Transverse colon (tissue), 4 donors: ENCODE data around the gene ANAPC7. TPM values are rescaled to one million over a fixed set of nuclear protein-coding genes. Genes with fewer than 3 reads are reported as not detected.
"Not testable (repeated sequence)": the region's sequence is repeated elsewhere in the genome, so short reads cannot be mapped to it uniquely, and the experiment has no call there.

Source experiments
- DNase-seq: peaks from one replicate; pipeline ENCODE4 v3.0.0-alpha.2; 2019
- H3K27ac ChIP-seq, 4 donors: fragments of 200-600 bp; sonication (generic); 2 replicates each; pipeline ENCODE4 v1.5.1; 2016 to 2018; ENCODE audit warnings: inconsistent platforms in 4 of 4
- H3K27me3 ChIP-seq: fragments of 200-600 bp; sonication (generic); 2 replicates; pipeline ENCODE4 v1.5.1; 2017; ENCODE audit warnings: inconsistent platforms
- H3K36me3 ChIP-seq, 4 donors: fragments of 200-600 bp; sonication (generic); 2 replicates each; pipeline ENCODE4 v1.5.1; 2017 to 2019; ENCODE audit warnings: inconsistent platforms in 4 of 4
- H3K4me1 ChIP-seq, 4 donors: fragments of 200-600 bp; sonication (generic); 2 replicates each; pipeline ENCODE4 v1.5.1; 2017 to 2020; ENCODE audit warnings: inconsistent platforms in 4 of 4
- H3K4me3 ChIP-seq, 4 donors: fragments of 200-600 bp; sonication (generic); 1 replicate in 1 of 4; 2 replicates in 3 of 4; pipeline versions ENCODE4 v1.5.1 to v1.6.1; 2017 to 2019; ENCODE audit warnings: inconsistent platforms in 4 of 4
- H3K9me3 ChIP-seq, 2 donors: fragments of 200-600 bp; sonication (generic); 2 replicates each; pipeline ENCODE4 v1.5.1; 2017 to 2019; ENCODE audit warnings: inconsistent platforms in 2 of 2
- EP300 ChIP-seq: sonication (generic); formaldehyde crosslinking; IDR thresholded peaks from one replicate; pipeline ENCODE4 v1.6.1; 2017; ENCODE audit warnings: antibody characterized with exemption, low read depth
- POLR2A ChIP-seq: fragments of 450-650 bp; IDR thresholded peaks from one replicate; pipeline ENCODE4 v1.6.1; 2016; ENCODE audit warnings: antibody characterized with exemption, mild to moderate bottlenecking, moderate library complexity
- POLR2AphosphoS5 ChIP-seq, 3 donors: sonication (generic); formaldehyde crosslinking; IDR thresholded peaks; one replicate each; pipeline ENCODE4 v1.6.1; 2016; ENCODE audit warnings: antibody characterized with exemption in 3 of 3
- WGBS, 2 donors: methylation state at CpG; one replicate each; pipeline ENCODE4 v1.1.5; 2018; ENCODE audit warnings: low coverage in 1 of 2; 5-methylcytosine and 5-hydroxymethylcytosine counted together
- in situ Hi-C, 4 donors: fragments of 200-750 bp; cut with MboI; loops; one replicate each; pipeline versions ENCODE4 v1.15.0 to v1.15.1; 2017; ENCODE audit warnings: low sequenced_read_pairs in 3 of 4, low pct_ligation_motif_present in 1 of 4, low pct_unique_long_range_greater_than_20kb in 1 of 4
- intact Hi-C: fragments of 100-400 bp; cut with DNase I; formaldehyde crosslinking; loops from one replicate; pipeline ENCODE4 v1.15.1; 2023; ENCODE audit warnings: low total_unique reads
- total RNA-seq, 4 donors: library from RNA; depleted of rRNA; stranded (reverse); fragments of >200 nt; gene quantifications; one replicate each; pipeline ENCODE4 v1.1.0, GENCODE V29; 2016
- TF ChIP-seq, protein P1 (sequence below), 5 experiments: fragments of 200-600 bp in 3 of 5; fragments of 450-650 bp in 2 of 5; sonication (generic) in 3 of 5; IDR thresholded peaks; 1 replicate in 2 of 5; 2 replicates in 3 of 5; pipeline ENCODE4 v1.5.1; 2016 to 2017; ENCODE audit warnings: antibody characterized with exemption in 5 of 5, inconsistent platforms in 3 of 5, mild to moderate bottlenecking in 2 of 5, moderate library complexity in 1 of 5

Gene ANAPC7
- total RNA-seq, 4 donors from 2014 or later = 16.8 to 127 (median 31.4) TPM

DNA sequence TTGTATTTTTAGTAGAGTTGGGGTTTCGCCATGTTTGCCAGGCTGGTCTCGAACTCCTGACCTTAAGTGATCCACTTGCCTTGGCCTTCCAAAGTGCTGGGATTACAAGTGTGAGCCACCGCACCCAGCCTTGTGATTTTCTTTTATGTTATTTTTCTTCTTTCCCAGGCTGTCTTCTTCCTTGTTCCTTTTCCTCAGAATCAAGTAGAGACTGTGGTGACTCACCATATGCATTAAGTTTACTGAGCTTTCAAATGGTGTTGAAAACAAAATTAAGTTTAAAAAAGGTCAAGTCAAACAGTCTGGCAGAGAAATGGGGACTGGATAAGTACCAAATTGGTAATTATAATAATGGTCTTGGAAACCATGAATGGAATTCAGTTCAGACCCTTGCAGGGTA is 40.9 kb upstream of the ANAPC7 start:
- H3K27ac ChIP-seq = no peak overlapping the region
- H3K9me3 ChIP-seq = no peaks in the 10 kb centered on the region
- H3K4me3 ChIP-seq = no peak overlapping the region
- no peaks in the 10 kb centered on the region for H3K27me3 ChIP-seq
- in situ Hi-C loops = no loop called here
- peaks cover 0 to 59% (median 26%) of the 10 kb centered on the region in 4 donors for H3K36me3 ChIP-seq
- WGBS, 2 donors = 96 to 100% methylated on average over 1 to 3 of the region's 3 CpGs
- DNase-seq = no peak
- no peak for TF ChIP-seq EP300
- TF ChIP-seq POLR2AphosphoS5 (IDR thresholded peaks at IDR 0.05) = no peak
- no peak for TF ChIP-seq POLR2A
- TF ChIP-seq, protein P1, sequence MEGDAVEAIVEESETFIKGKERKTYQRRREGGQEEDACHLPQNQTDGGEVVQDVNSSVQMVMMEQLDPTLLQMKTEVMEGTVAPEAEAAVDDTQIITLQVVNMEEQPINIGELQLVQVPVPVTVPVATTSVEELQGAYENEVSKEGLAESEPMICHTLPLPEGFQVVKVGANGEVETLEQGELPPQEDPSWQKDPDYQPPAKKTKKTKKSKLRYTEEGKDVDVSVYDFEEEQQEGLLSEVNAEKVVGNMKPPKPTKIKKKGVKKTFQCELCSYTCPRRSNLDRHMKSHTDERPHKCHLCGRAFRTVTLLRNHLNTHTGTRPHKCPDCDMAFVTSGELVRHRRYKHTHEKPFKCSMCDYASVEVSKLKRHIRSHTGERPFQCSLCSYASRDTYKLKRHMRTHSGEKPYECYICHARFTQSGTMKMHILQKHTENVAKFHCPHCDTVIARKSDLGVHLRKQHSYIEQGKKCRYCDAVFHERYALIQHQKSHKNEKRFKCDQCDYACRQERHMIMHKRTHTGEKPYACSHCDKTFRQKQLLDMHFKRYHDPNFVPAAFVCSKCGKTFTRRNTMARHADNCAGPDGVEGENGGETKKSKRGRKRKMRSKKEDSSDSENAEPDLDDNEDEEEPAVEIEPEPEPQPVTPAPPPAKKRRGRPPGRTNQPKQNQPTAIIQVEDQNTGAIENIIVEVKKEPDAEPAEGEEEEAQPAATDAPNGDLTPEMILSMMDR (IDR thresholded peaks at IDR 0.05) = no peak
- intact Hi-C loops = no loop called here
- peaks cover 4 to 31% (median 18%) of the 10 kb centered on the region in 4 donors for H3K4me1 ChIP-seq

DNA sequence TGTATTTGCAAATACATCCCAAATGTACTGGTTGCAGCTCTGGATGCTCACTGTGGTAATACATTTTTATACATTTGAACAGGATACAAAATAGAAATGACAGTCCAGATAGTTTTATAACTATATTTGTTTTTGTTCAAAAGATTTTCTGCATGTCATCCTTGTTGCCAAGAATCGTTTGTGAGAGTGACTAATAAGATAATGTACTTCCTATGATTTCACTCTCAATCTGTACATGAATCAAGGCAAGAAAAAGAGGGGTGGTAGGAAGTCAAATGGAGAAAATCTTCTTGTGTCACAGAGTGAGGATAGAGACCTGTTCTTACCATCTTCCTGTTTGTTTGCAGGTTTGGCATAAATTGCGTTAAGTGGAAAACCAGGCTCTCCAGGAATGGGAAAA is 32.7 kb upstream of the ANAPC7 start:
- H3K27ac ChIP-seq = no peak overlapping the region
- no peaks in the 10 kb centered on the region for H3K27me3 ChIP-seq
- H3K4me1 ChIP-seq = peaks cover 0 to under 1% (median under 1%) of the 10 kb centered on the region in 4 donors
- peaks cover 0 to 62% (median 26%) of the 10 kb centered on the region in 4 donors for H3K36me3 ChIP-seq
- H3K4me3 ChIP-seq = no peak overlapping the region
- TF ChIP-seq, protein P1 (IDR thresholded peaks at IDR 0.05) = no peak
- TF ChIP-seq POLR2AphosphoS5 (IDR thresholded peaks at IDR 0.05) (no peak), EP300 (no peak), POLR2A (no peak)
- intact Hi-C loops = no loop called here
- 58 to 61% methylated on average over 2 of the region's 2 CpGs for WGBS, 2 donors
- H3K9me3 ChIP-seq = no peaks in the 10 kb centered on the region
- no peak for DNase-seq
- in situ Hi-C loops = no loop called here

- Histone ChIP-seq H3K36me3 (peaks cover 0 to 32% (median 11%) of the 10 kb centered on the region in 4 donors), H3K27me3 (no peaks in the 10 kb centered on the region), H3K4me3 (peak overlapping the region in 3 of 4 donors; percentile 32 to 69 (median 56)), H3K27ac (peak overlapping the region; percentile 55 to 77 (median 72)), H3K9me3 (no peaks in the 10 kb centered on the region), H3K4me1 (peaks cover 0 to 4% (median 2%) of the 10 kb centered on the region in 4 donors)
- DNase-seq = no peak
- intact Hi-C loops (loop anchor here (2.0 kb wide), 1 partner anchor 331 kb away; no protein-coding TSS in a partner anchor), in situ Hi-C loops (no loop called here)
- TF ChIP-seq, protein P1 (IDR thresholded peaks at IDR 0.05) = no peak
- no peak for TF ChIP-seq POLR2A
- no peak for TF ChIP-seq EP300
- no peak for TF ChIP-seq POLR2AphosphoS5 (IDR thresholded peaks at IDR 0.05)
- 76 to 79% methylated on average over 3 to 12 of the region's 12 CpGs for WGBS, 2 donors
Observed at GRCh38 chr12:110431957-110432587, 28.6 kb upstream of the ANAPC7 start.

DNA sequence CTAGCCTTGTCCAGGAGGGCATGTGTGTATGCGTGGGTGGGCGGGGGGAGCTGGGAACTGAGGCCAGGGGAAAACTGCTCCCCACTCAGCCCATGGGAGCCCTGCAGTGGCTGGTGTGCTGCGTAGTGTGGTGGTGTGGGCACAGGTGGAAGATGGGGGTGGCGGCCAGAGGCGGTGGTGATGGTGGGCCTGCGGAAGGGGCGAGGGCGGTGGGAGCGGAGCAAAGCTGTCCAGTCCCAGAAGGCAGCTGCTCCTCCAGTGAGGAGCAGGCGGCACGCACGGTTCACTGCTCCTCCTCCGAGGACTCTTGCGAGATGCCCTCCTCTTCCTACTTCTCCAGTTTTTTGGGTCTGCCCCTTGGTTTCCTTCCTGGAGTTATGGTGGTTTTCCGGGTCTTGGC is 26.2 kb upstream of the ANAPC7 start:
- 94% methylated on average over 15 of the region's 15 CpGs; no CpG with 5 or more reads in 1 of the 2 donors for WGBS, 2 donors
- not testable (repeated sequence) for DNase-seq, H3K4me3 ChIP-seq, H3K27ac ChIP-seq, H3K4me1 ChIP-seq, H3K27me3 ChIP-seq, H3K36me3 ChIP-seq, H3K9me3 ChIP-seq
- intact Hi-C loops = loop anchor here (2.0 kb wide), 1 partner anchor 329 kb away; no protein-coding TSS in a partner anchor
- in situ Hi-C loops = loop anchor here (5.0 to 10.0 kb wide), 3 partner anchors 325 to 335 kb away; no protein-coding TSS in a partner anchor
